K562 (cell line): ENCODE results near the gene CUEDC2. TPM values are rescaled to one million over a fixed set of nuclear protein-coding genes. Genes with fewer than 3 reads are reported as not detected.

Source experiments
- ARID2 ChIP-seq: fragments of 450-650 bp; IDR thresholded peaks from 2 replicates; pipeline ENCODE4 v1.6.1; 2017; ENCODE audit warnings: antibody characterized with exemption, mild to moderate bottlenecking
- COPS2 ChIP-seq: fragments of 450-650 bp; conservative IDR thresholded peaks from 2 replicates; pipeline ENCODE4 v1.6.1; 2016; ENCODE audit warnings: mild to moderate bottlenecking, moderate library complexity
- ELK3 ChIP-seq: fragments of 450-650 bp; formaldehyde crosslinking; IDR thresholded peaks from 2 replicates; pipeline ENCODE4 v1.4.0; 2020; ENCODE audit warnings: mild to moderate bottlenecking
- FOXP1 ChIP-seq: sonication (generic); formaldehyde crosslinking; IDR thresholded peaks from 2 replicates; pipeline ENCODE4 v1.8.0; 2022; ENCODE audit warnings: mild to moderate bottlenecking, missing genetic modification reagents
- JUN ChIP-seq, 2 experiments: sonication (generic) in 1 of 2; formaldehyde crosslinking in 1 of 2; IDR thresholded peaks; 2 replicates each; pipeline versions ENCODE4 v1.6.1 to v1.8.0; 2012 to 2022; ENCODE audit warnings: borderline replicate concordance in 2 of 2, mild to moderate bottlenecking in 2 of 2, improper control_type of control experiment in 1 of 2, low read depth in 1 of 2, low read length in 1 of 2, missing genetic modification reagents in 1 of 2
- MTA2 ChIP-seq: fragments of 450-650 bp; IDR thresholded peaks from 2 replicates; pipeline ENCODE4 v1.6.1; 2016; ENCODE audit warnings: low read depth
- NUFIP1 ChIP-seq: fragments of 450-650 bp; IDR thresholded peaks from 2 replicates; pipeline ENCODE4 v1.6.1; 2018; ENCODE audit not compliant: partially characterized antibody
- SIRT6 ChIP-seq: IDR thresholded peaks from one replicate; pipeline ENCODE4 v1.6.1; 2012; ENCODE audit warnings: low read depth, mild to moderate bottlenecking, control low read depth, inconsistent platforms, low read length, moderate library complexity
- SNIP1 ChIP-seq: fragments of 450-650 bp; IDR thresholded peaks from 2 replicates; pipeline ENCODE4 v1.7.1; 2017; ENCODE audit warnings: low read depth, mild to moderate bottlenecking
- SP1 ChIP-seq: sonication (generic); formaldehyde crosslinking; IDR thresholded peaks from 2 replicates; pipeline ENCODE4 v1.8.1; 2022; ENCODE audit warnings: mild to moderate bottlenecking, missing genetic modification reagents
- TFAP4 ChIP-seq: sonication (generic); formaldehyde crosslinking; IDR thresholded peaks from 2 replicates; pipeline ENCODE4 v1.8.0; 2022; ENCODE audit warnings: missing genetic modification reagents, mild to moderate bottlenecking, moderate library complexity, borderline replicate concordance
- TOE1 ChIP-seq, 2 experiments: fragments of 450-650 bp in 1 of 2; sonication (generic) in 1 of 2; formaldehyde crosslinking in 1 of 2; IDR thresholded peaks; 2 replicates each; pipeline versions ENCODE4 v1.7.1 to v1.8.0; 2016 to 2022; ENCODE audit warnings: borderline replicate concordance in 2 of 2, mild to moderate bottlenecking in 2 of 2, antibody characterized with exemption in 1 of 2, inconsistent platforms in 1 of 2, low read depth in 1 of 2, missing genetic modification reagents in 1 of 2, moderate library complexity in 1 of 2
- USF2 ChIP-seq: sonication (generic); formaldehyde crosslinking; IDR thresholded peaks from 2 replicates; pipeline ENCODE4 v1.5.0; 2020; ENCODE audit warnings: missing genetic modification reagents
- ZEB2 ChIP-seq: fragments of 450-650 bp; IDR thresholded peaks from 2 replicates; pipeline ENCODE4 v1.6.1; 2016
- ZNF134 ChIP-seq: fragments of 250-450 bp; sonication (Bioruptor Pico); conservative IDR thresholded peaks from 2 replicates; pipeline ENCODE4 v1.4.0; 2020
- ZNF586 ChIP-seq: fragments of 450-650 bp; formaldehyde crosslinking; conservative IDR thresholded peaks from 2 replicates; pipeline ENCODE4 v1.4.0; 2020; ENCODE audit warnings: mild to moderate bottlenecking, moderate library complexity
- polyA plus RNA-seq, 8 experiments: library from polyadenylated mRNA; depleted of rRNA in 4 of 8; stranded (reverse) in 5 of 8; unstranded in 3 of 8; fragments of >200 nt; fragmentation: Nextera tagmentation in 2 of 8; fragmentation: Illumina TruSeq in 1 of 8; extraction: Ambion mirVana in 2 of 8; extraction: Trizol in 1 of 8; gene quantifications; 2 replicates each; pipeline versions ENCODE4 v1.2.1 to v1.2.3, GENCODE V29; 2011 to 2014; ENCODE audit warnings: inconsistent platforms in 1 of 8, missing spikeins in 1 of 8
- total RNA-seq, 7 experiments: library from RNA; depleted of rRNA in 6 of 7; stranded (reverse); fragments of >200 nt in 6 of 7; fragmentation: Illumina TruSeq in 2 of 7; extraction: Trizol in 2 of 7; gene quantifications; 2 replicates each; pipeline versions ENCODE4 v1.2.1 to v1.2.3, GENCODE V29; 2011 to 2021; ENCODE audit warnings: low replicate concordance in 1 of 7
- TF ChIP-seq, protein P1 (sequence below): fragments of 250-450 bp; sonication (Bioruptor Pico); IDR thresholded peaks from 2 replicates; pipeline ENCODE4 v1.4.0; 2020
- TF ChIP-seq, protein P2 (sequence below): sonication (generic); formaldehyde crosslinking; IDR thresholded peaks from 2 replicates; pipeline ENCODE4 v1.9.0; 2022; ENCODE audit warnings: mild to moderate bottlenecking, missing genetic modification reagents

CUEDC2 gene
- total and polyA plus RNA-seq, 9 of the 15 experiments (the other 6 are each of a cell fraction or from before 2014, with no cell fraction given) = 8.5 to 48.9 (median 27.4) TPM

DNA sequence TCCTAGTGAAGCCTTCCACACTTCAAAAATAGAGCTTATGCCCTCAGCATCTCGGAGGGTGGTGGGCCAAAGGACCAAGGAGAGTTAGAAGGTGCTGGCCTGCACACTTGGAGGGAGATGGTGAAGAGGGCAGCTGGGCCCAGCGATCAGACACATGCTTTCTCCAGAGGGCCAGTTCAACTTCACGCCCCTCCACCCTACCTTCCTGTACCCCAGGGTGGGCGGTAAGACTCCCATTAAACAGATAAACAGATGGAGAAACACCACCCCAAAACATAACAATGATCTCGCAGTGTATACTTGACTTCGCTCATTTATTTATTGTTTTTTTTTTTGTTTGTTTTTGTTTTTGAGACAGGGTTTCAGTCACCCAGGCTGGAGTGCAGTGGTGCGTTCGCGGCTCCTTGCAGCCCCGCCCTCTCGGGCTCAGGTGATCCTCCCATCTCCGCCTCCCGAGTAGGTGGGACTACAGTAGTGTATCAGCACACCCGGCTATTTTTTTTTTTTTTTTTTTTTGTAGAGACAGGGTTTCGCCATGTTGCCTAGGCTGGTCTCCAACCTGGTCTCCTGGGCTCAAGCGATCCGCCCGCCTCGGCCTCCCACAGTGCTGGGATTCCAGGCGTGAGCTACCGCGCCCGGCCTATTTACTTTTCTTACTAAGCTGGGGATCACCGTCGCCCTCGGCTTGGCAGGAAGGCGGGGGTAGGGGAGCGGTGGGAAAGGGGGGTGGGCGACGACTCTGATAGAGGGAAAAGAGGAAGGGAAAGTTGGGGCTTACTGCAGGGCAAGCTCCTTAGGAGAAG, 17.1 kb upstream of the CUEDC2 start (continued):
- TF ChIP-seq FOXP1 (0 out of 2 replicates have a peak, but pooled peaks have one; percentile 15), SP1 (CRISPR knock-in tag) (0 out of 2 replicates have a peak, but pooled peaks have one; percentile 45), ZNF586 (CRISPR knock-in tag) (no peak), TOE1 (IDR thresholded peaks at IDR 0.05; ENCODE audit: borderline replicate concordance) (no peak), TOE1 (CRISPR knock-in tag; IDR thresholded peaks at IDR 0.05; ENCODE audit: borderline replicate concordance, low read depth) (0 out of 2 replicates have a peak, but pooled peaks have one; percentile 30), JUN (IDR thresholded peaks at IDR 0.05; ENCODE audit: borderline replicate concordance, low read depth, low read length) (no peak), JUN (CRISPR knock-in tag; IDR thresholded peaks at IDR 0.05; ENCODE audit: borderline replicate concordance) (no peak), COPS2 (no peak), ZEB2 (no peak), ELK3 (CRISPR knock-in tag) (no peak), SNIP1 (no peak), TFAP4 (CRISPR knock-in tag) (peak; percentile 39; the same call in 1 of the 2 replicates), NUFIP1 (no peak), ARID2 (no peak), ZNF134 (no peak), USF2 (CRISPR knock-in tag) (0 out of 2 replicates have a peak, but pooled peaks have one; percentile 24), SIRT6 (no peak), MTA2 (no peak)
- TF ChIP-seq, protein P1, sequence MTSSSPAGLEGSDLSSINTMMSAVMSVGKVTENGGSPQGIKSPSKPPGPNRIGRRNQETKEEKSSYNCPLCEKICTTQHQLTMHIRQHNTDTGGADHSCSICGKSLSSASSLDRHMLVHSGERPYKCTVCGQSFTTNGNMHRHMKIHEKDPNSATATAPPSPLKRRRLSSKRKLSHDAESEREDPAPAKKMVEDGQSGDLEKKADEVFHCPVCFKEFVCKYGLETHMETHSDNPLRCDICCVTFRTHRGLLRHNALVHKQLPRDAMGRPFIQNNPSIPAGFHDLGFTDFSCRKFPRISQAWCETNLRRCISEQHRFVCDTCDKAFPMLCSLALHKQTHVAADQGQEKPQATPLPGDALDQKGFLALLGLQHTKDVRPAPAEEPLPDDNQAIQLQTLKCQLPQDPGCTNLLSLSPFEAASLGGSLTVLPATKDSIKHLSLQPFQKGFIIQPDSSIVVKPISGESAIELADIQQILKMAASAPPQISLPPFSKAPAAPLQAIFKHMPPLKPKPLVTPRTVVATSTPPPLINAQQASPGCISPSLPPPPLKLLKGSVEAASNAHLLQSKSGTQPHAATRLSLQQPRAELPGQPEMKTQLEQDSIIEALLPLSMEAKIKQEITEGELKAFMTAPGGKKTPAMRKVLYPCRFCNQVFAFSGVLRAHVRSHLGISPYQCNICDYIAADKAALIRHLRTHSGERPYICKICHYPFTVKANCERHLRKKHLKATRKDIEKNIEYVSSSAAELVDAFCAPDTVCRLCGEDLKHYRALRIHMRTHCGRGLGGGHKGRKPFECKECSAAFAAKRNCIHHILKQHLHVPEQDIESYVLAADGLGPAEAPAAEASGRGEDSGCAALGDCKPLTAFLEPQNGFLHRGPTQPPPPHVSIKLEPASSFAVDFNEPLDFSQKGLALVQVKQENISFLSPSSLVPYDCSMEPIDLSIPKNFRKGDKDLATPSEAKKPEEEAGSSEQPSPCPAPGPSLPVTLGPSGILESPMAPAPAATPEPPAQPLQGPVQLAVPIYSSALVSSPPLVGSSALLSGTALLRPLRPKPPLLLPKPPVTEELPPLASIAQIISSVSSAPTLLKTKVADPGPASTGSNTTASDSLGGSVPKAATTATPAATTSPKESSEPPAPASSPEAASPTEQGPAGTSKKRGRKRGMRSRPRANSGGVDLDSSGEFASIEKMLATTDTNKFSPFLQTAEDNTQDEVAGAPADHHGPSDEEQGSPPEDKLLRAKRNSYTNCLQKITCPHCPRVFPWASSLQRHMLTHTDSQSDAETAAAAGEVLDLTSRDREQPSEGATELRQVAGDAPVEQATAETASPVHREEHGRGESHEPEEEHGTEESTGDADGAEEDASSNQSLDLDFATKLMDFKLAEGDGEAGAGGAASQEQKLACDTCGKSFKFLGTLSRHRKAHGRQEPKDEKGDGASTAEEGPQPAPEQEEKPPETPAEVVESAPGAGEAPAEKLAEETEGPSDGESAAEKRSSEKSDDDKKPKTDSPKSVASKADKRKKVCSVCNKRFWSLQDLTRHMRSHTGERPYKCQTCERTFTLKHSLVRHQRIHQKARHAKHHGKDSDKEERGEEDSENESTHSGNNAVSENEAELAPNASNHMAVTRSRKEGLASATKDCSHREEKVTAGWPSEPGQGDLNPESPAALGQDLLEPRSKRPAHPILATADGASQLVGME (CRISPR knock-in tag) = no peak
- TF ChIP-seq, protein P2, sequence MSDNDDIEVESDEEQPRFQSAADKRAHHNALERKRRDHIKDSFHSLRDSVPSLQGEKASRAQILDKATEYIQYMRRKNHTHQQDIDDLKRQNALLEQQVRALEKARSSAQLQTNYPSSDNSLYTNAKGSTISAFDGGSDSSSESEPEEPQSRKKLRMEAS (CRISPR knock-in tag) = no peak
